Stomach (tissue), 9 donors: ENCODE measurements around the gene MDFIC. TPM values are rescaled to one million over a fixed set of nuclear protein-coding genes. Genes with fewer than 3 reads are reported as not detected.

Experiments
- DNase-seq, 2 donors: peaks; one replicate each; pipeline versions ENCODE4 v3.0.0 to v3.0.0-alpha.2; 2013 to 2019
- H3K27ac ChIP-seq, 5 donors: fragments of 200-600 bp in 4 of 5; sonication (generic) in 4 of 5; one replicate each; pipeline ENCODE4 v1.5.1; 2013 to 2019; ENCODE audit warnings: mild to moderate bottlenecking in 1 of 5, moderate library complexity in 1 of 5
- H3K27me3 ChIP-seq, 3 donors: fragments of 200-600 bp; sonication (generic); one replicate each; pipeline ENCODE4 v1.5.1; 2017 to 2019; ENCODE audit warnings: mixed run types in 1 of 3
- H3K36me3 ChIP-seq, 4 donors: fragments of 200-600 bp; sonication (generic); 1 replicate in 3 of 4; 2 replicates in 1 of 4; pipeline ENCODE4 v1.5.1; 2016 to 2019
- H3K4me1 ChIP-seq, 4 donors: fragments of 200-600 bp; sonication (generic); one replicate each; pipeline ENCODE4 v1.5.1; 2016 to 2019
- H3K4me3 ChIP-seq, 4 donors: fragments of 200-600 bp; sonication (generic) in 3 of 4; one replicate each; pipeline ENCODE4 v1.5.1; 2016 to 2019; ENCODE audit warnings: mild to moderate bottlenecking in 1 of 4
- H3K9me3 ChIP-seq, 4 donors: fragments of 200-600 bp; sonication (generic); one replicate each; pipeline ENCODE4 v1.5.1; 2016 to 2019
- EP300 ChIP-seq: sonication (generic); formaldehyde crosslinking; IDR thresholded peaks from one replicate; pipeline ENCODE4 v1.6.1; 2017; ENCODE audit warnings: antibody characterized with exemption
- POLR2A ChIP-seq, 4 donors: fragments of 450-650 bp; IDR thresholded peaks; one replicate each; pipeline ENCODE4 v1.6.1; 2016; ENCODE audit warnings: antibody characterized with exemption in 4 of 4, control low read depth in 2 of 4, mild to moderate bottlenecking in 1 of 4, moderate library complexity in 1 of 4
- POLR2AphosphoS5 ChIP-seq, 3 donors: sonication (generic); formaldehyde crosslinking; IDR thresholded peaks; one replicate each; pipeline ENCODE4 v1.6.1; 2016; ENCODE audit warnings: antibody characterized with exemption in 3 of 3
- WGBS, 5 donors: extraction: QIAGEN DNeasy Blood & Tissue Kit in 3 of 5; methylation state at CpG; one replicate each; pipeline versions ENCODE4 v1.1.5 to v1.1.7; 2013 to 2018; 5-methylcytosine and 5-hydroxymethylcytosine counted together
- intact Hi-C: fragments of 100-400 bp; cut with DNase I; formaldehyde crosslinking; loops from one replicate; pipeline ENCODE4 v1.15.1; 2023; ENCODE audit warnings: low total_unique reads
- polyA plus RNA-seq, 3 donors: library from polyadenylated mRNA; stranded (reverse); fragments of 200-250 nt; gene quantifications; one replicate each; pipeline ENCODE4 v1.2.3, GENCODE V29; 2013
- total RNA-seq, 5 donors: library from RNA; depleted of rRNA; stranded (reverse); fragments of >200 nt; gene quantifications; one replicate each; pipeline versions ENCODE4 v1.1.0 to v1.2.3, GENCODE V29; 2014 to 2016
- TF ChIP-seq, protein P1 (sequence below), 7 experiments: fragments of 450-650 bp in 4 of 7; fragments of 200-600 bp in 3 of 7; sonication (generic) in 3 of 7; IDR thresholded peaks; one replicate each; pipeline ENCODE4 v1.5.1; 2016 to 2019; ENCODE audit warnings: antibody characterized with exemption in 7 of 7, control low read depth in 2 of 7, mild to moderate bottlenecking in 1 of 7
- donor health status: healthy with polysubstance abuse.
- donor health status: Bipolar disorder and iron deficiency.
- donor health status: healthy.

Gene MDFIC
- total and polyA plus RNA-seq, 8 donors: 6.9 to 39.8 (median 8.6) TPM

DNA sequence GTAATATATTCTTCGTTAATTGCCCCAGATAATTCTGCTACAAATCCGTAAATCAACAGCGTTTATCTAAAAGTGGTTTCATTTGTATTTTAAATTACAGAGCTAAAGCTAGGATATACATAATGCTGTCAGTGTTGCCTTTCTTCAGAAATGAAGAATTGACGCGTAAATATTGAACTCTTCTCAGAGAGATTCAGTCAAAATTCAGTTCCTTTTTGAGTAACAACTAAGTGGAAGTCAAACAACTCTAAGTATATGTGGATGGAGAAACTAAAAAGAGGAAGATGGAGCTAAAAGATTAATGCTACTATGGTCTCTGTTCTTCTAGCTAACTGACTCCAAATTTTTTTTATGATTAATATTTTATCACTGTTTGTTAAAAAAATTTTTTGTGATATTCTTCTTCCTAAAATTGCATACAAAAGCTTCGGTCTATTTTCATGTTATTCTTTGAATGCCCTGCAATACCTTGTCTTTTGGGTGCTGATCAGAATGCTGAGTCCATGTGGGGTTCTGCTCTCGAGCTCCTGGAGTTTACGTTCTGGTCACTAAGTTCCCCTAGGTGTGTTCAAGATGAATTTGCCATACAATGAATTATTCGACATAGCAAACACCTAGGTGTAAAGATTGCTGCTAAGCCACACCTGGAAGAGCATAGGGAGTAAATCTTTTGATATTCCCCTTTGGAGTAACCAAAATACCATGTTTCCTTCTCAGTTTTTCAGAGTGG, 20.7 kb downstream of the MDFIC start:
- 77 to 86% (median 81%) methylated on average over 9 of the region's 9 CpGs for WGBS, 5 donors
- intact Hi-C loops: no loop called here
- peaks cover 0 to 26% (median 3%) of the 10 kb centered on the region in 4 donors for H3K4me1 ChIP-seq

GRCh38 chr7:114943530-114943929, 21.6 kb downstream of the MDFIC start:
- TF ChIP-seq EP300 (no peak), POLR2AphosphoS5 (IDR thresholded peaks at IDR 0.05) (no peak), POLR2A (IDR thresholded peaks at IDR 0.05) (no peak)
- TF ChIP-seq, protein P1, sequence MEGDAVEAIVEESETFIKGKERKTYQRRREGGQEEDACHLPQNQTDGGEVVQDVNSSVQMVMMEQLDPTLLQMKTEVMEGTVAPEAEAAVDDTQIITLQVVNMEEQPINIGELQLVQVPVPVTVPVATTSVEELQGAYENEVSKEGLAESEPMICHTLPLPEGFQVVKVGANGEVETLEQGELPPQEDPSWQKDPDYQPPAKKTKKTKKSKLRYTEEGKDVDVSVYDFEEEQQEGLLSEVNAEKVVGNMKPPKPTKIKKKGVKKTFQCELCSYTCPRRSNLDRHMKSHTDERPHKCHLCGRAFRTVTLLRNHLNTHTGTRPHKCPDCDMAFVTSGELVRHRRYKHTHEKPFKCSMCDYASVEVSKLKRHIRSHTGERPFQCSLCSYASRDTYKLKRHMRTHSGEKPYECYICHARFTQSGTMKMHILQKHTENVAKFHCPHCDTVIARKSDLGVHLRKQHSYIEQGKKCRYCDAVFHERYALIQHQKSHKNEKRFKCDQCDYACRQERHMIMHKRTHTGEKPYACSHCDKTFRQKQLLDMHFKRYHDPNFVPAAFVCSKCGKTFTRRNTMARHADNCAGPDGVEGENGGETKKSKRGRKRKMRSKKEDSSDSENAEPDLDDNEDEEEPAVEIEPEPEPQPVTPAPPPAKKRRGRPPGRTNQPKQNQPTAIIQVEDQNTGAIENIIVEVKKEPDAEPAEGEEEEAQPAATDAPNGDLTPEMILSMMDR (IDR thresholded peaks at IDR 0.05): no peak
- Histone ChIP-seq H3K4me1 (peaks cover 0 to 26% (median 3%) of the 10 kb centered on the region in 4 donors), H3K36me3 (no peaks in the 10 kb centered on the region), H3K9me3 (no peaks in the 10 kb centered on the region), H3K27me3 (no peaks in the 10 kb centered on the region), H3K27ac (no peak overlapping the region), H3K4me3 (no peak overlapping the region)
- 63 to 82% (median 77%) methylated on average over 1 of the region's 1 CpG for WGBS, 5 donors
- intact Hi-C loops: no loop called here
- DNase-seq: no peak

More for the DNA sequence above, 20.7 kb downstream of the MDFIC start:
- TF ChIP-seq, protein P1 (IDR thresholded peaks at IDR 0.05): no peak
- no peak for TF ChIP-seq POLR2AphosphoS5 (IDR thresholded peaks at IDR 0.05)
- TF ChIP-seq EP300: no peak
- TF ChIP-seq POLR2A (IDR thresholded peaks at IDR 0.05): no peak
- Histone ChIP-seq H3K4me3 (no peak overlapping the region), H3K36me3 (no peaks in the 10 kb centered on the region), H3K27ac (no peak overlapping the region), H3K9me3 (no peaks in the 10 kb centered on the region), H3K27me3 (no peaks in the 10 kb centered on the region)
- DNase-seq: no peak

GRCh38 chr7:114943953-114944744, 22.3 kb downstream of the MDFIC start:
- Histone ChIP-seq H3K9me3 (no peaks in the 10 kb centered on the region), H3K27me3 (no peaks in the 10 kb centered on the region), H3K4me1 (peaks cover 0 to 26% (median 3%) of the 10 kb centered on the region in 4 donors), H3K36me3 (no peaks in the 10 kb centered on the region), H3K27ac (peak overlapping the region in 3 of 5 donors; percentile 57 to 71 (median 69)), H3K4me3 (peak overlapping the region in 1 of 4 donors; percentile 23)
- no peak for TF ChIP-seq EP300
- TF ChIP-seq, protein P1 (IDR thresholded peaks at IDR 0.05): no peak
- TF ChIP-seq POLR2AphosphoS5 (IDR thresholded peaks at IDR 0.05): no peak
- TF ChIP-seq POLR2A (IDR thresholded peaks at IDR 0.05): no peak
- intact Hi-C loops: no loop called here
- WGBS, 5 donors: 81 to 86% (median 85%) methylated on average over 3 of the region's 3 CpGs
- DNase-seq: no peak

- Histone ChIP-seq H3K27ac (peak overlapping the region in 4 of 5 donors; percentile 50 to 71 (median 63)), H3K4me3 (peak overlapping the region in 3 of 4 donors; percentile 17 to 23 (median 20)), H3K36me3 (no peaks in the 10 kb centered on the region), H3K4me1 (peaks cover 0 to 21% (median 3%) of the 10 kb centered on the region in 4 donors), H3K27me3 (no peaks in the 10 kb centered on the region), H3K9me3 (no peaks in the 10 kb centered on the region)
- intact Hi-C loops: no loop called here
- 60 to 80% (median 78%) methylated on average over 19 of the region's 19 CpGs for WGBS, 5 donors
- DNase-seq: peak; percentile 31 to 85
- TF ChIP-seq, protein P1 (IDR thresholded peaks at IDR 0.05): no peak
- TF ChIP-seq POLR2AphosphoS5 (IDR thresholded peaks at IDR 0.05): no peak
- no peak for TF ChIP-seq POLR2A (IDR thresholded peaks at IDR 0.05)
- TF ChIP-seq EP300: no peak
Observed at GRCh38 chr7:114944745-114945625, 23.1 kb downstream of the MDFIC start.
